BLaER1 treated with 17β-estradiol and CSF1 and Interleukin-3, amounts not matched to agents 10 nM and 100 nM (cell line): ENCODE results near the gene YEATS2.
A peak's percentile ranks its signal among the peaks of the same experiment; 100 is the strongest.

ENCODE experiments used
- H3K27ac ChIP-seq, 11 experiments: shearing (Covaris generic); formaldehyde crosslinking; 2 replicates each; pipeline ENCODE4 v1.8.1; 2022
- H3K27me3 ChIP-seq, 11 experiments: shearing (Covaris generic); formaldehyde crosslinking; 2 replicates each; pipeline ENCODE4 v1.8.1; 2022
- H3K36me3 ChIP-seq, 11 experiments: shearing (Covaris generic); formaldehyde crosslinking; 2 replicates each; pipeline ENCODE4 v1.8.1; 2022
- H3K4me1 ChIP-seq, 10 experiments: shearing (Covaris generic); formaldehyde crosslinking; 2 replicates each; pipeline ENCODE4 v1.8.1; 2022
- H3K4me2 ChIP-seq, 11 experiments: shearing (Covaris generic); formaldehyde crosslinking; 2 replicates each; pipeline ENCODE4 v1.8.1; 2022
- H3K4me3 ChIP-seq, 10 experiments: shearing (Covaris generic); formaldehyde crosslinking; 2 replicates each; pipeline ENCODE4 v1.8.1; 2022
- H3K9ac ChIP-seq, 11 experiments: shearing (Covaris generic); formaldehyde crosslinking; 2 replicates each; pipeline ENCODE4 v1.8.1; 2022
- H3K9me3 ChIP-seq, 11 experiments: shearing (Covaris generic); formaldehyde crosslinking; replicated peaks in 1 of 11; 2 replicates each; pipeline ENCODE4 v1.8.1; 2022
- H4K20me1 ChIP-seq, 11 experiments: shearing (Covaris generic); formaldehyde crosslinking; 2 replicates each; pipeline ENCODE4 v1.8.1; 2022
- Cebpa-rat ChIP-seq, 11 experiments: shearing (Covaris generic); IDR thresholded peaks; 2 replicates each; pipeline ENCODE4 v1.8.1; 2022

The YEATS2 gene

DNA sequence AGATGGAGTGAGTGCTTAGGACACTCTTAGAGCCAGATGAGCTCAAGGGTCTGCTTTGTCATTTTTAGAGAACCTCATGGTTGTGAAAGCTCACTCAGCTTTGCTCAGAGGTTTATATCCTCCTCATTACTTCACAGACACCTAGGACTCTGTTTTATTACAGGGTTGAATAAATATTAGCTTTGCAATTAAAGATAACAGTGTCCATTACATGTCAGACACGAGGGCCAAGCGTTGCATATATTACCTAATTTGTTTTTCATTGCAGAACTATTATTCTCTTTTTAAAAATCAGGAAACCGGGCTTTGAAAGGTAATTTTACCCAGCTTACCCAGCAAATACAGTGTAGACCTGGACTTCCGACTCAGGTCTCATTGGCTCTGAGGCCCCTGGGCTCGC lies 111.7 kb downstream of the YEATS2 start:
- Histone ChIP-seq H3K9ac (no peak overlapping the region), H3K9me3 (no peaks in the 10 kb centered on the region), H4K20me1 (peaks cover 0 to 81% (median 25%) of the 10 kb centered on the region in 11 experiments; a peak in 16 of 22 replicates), H3K4me2 (no peak overlapping the region), H3K4me1 (no peaks in the 10 kb centered on the region), H3K36me3 (peaks cover 92 to 96% (median 94%) of the 10 kb centered on the region in 11 experiments), H3K27ac (no peak overlapping the region), H3K27me3 (no peaks in the 10 kb centered on the region), H3K4me3 (no peak overlapping the region)
- TF ChIP-seq Cebpa-rat (IDR thresholded peaks at IDR 0.05) = no peak

DNA sequence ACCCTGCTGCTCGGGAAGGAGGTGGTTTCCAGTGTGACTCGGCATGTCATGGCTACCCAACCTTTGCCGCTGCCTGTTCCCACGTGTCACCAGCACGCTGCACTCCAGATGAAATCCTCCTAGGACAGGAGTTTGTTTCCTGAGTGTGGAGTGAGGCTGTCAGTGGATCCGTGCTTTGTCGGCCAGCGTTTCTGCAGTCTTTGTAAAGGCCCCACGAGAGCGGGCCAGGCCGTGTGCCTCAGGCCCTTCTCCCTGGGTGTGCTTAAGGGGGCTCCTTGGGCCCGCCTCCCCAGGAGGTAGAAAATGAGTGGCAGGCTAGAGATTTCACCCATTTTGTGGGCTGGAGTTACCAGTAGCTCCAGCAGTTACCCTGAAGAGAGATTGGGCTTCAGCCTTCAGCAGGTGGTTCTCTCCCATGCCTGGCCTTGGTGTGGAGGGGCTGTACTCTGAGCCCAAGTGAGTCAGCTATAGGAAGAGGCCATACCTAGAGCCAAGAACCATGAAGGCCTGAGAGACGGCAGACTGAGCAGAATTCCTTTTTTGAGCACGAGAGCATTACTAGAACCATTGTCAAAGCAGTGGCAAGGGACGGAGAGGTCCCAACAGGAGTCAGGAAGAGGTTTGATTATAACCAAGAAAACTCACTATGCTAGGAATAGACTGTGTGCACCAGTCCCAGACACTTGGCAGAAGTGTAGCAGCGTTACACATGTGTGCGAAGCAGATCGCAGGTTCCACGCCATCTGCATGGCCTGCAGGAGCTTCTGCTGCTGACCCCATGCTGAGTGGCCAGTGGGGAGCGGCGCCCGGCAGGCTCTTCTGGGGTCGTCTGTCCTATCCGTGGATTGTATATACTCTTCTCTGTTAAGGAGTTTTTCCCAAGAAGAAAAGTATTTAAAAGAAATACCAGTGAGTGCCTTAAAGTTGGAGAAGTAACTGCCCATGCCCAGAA lies 113.3 kb downstream of the YEATS2 start:
- peak overlapping the region in 2 of 11 experiments; percentile 17 to 18; a peak in 2 of 22 replicates for H3K27ac ChIP-seq
- H3K36me3 ChIP-seq = peaks cover 77 to 96% (median 87%) of the 10 kb centered on the region in 11 experiments
- no peaks in the 10 kb centered on the region for H3K4me1 ChIP-seq

DNA sequence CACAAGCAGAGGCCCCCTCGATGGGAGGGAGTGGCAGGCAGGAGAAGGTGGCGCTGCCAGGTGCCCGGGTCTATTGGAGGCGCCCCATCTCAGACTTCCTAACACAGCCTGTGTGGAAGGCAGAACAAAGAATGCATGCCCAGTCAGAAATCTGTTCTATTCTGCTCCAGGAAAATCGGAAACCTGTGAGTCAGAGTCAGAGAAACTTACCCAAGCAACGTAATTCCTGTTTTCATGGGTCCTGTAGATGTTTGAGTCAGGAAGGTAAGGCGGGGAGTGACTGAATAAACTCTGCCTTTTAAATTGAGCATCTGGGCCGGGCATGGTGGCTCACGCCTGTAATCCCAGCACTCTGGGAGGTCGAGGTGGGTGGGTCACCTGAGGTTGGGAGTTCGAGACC lies 114.0 kb downstream of the YEATS2 start:
- Histone ChIP-seq H3K9ac (no peak overlapping the region), H3K4me2 (no peak overlapping the region), H4K20me1 (peaks cover 0 to 81% (median 25%) of the 10 kb centered on the region in 11 experiments; a peak in 16 of 22 replicates), H3K9me3 (no peaks in the 10 kb centered on the region), H3K27me3 (no peaks in the 10 kb centered on the region), H3K27ac (no peak overlapping the region), H3K4me3 (no peak overlapping the region), H3K36me3 (peaks cover 72 to 96% (median 84%) of the 10 kb centered on the region in 11 experiments), H3K4me1 (no peaks in the 10 kb centered on the region)
- no peak for TF ChIP-seq Cebpa-rat (IDR thresholded peaks at IDR 0.05)

More for the DNA sequence above, 113.3 kb downstream of the YEATS2 start:
- TF ChIP-seq Cebpa-rat (IDR thresholded peaks at IDR 0.05) = no peak
- Histone ChIP-seq H3K9ac (no peak overlapping the region; a peak in 2 of 22 replicates), H3K4me2 (no peak overlapping the region), H3K9me3 (no peaks in the 10 kb centered on the region), H4K20me1 (peaks cover 0 to 80% (median 25%) of the 10 kb centered on the region in 11 experiments; a peak in 16 of 22 replicates), H3K27me3 (no peaks in the 10 kb centered on the region), H3K4me3 (no peak overlapping the region)

DNA sequence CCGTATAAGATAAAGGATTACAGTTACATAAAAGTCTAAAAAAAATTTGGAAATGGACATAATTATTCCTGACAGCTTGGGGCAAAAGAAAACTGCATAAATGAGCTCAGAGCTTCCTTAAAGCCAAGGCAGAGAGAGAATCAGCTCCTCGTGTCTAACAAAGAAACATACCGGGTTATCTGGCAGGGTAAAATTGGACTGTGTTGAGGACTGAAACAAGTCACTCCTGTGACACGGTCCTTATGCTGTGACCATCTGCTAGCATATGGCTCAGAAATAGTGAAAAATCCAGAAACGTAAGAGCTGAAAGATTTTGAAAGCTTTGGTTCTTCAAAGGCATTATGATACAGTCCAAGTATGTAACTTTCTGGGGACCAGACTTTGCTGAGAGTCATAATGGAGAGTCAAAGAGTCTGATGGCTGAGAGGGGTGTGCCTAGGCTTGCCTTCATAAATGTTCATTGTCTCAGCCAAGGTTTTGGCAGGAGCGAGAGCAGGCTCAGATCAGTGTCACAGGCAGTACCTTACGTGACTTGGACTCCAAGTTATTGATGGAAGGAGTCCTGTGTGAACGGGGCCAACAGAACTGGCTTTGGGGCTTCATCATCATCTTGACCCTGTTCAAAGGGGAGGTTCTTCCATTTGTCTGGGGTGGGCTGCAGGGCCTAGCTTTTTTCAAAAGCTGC lies 115.3 kb downstream of the YEATS2 start:
- TF ChIP-seq Cebpa-rat (IDR thresholded peaks at IDR 0.05) = no peak
- no peaks in the 10 kb centered on the region for H3K9me3 ChIP-seq
- H3K27me3 ChIP-seq = no peaks in the 10 kb centered on the region
- peaks cover 60 to 86% (median 72%) of the 10 kb centered on the region in 11 experiments for H3K36me3 ChIP-seq
- no peak overlapping the region for H3K9ac ChIP-seq
- H3K4me2 ChIP-seq = no peak overlapping the region
- peaks cover 0 to 81% (median 23%) of the 10 kb centered on the region in 11 experiments; a peak in 14 of 22 replicates for H4K20me1 ChIP-seq
- no peak overlapping the region for H3K4me3 ChIP-seq
- peak overlapping the region in 1 of 11 experiments; percentile 7; a peak in 1 of 22 replicates for H3K27ac ChIP-seq
- H3K4me1 ChIP-seq = no peaks in the 10 kb centered on the region

DNA sequence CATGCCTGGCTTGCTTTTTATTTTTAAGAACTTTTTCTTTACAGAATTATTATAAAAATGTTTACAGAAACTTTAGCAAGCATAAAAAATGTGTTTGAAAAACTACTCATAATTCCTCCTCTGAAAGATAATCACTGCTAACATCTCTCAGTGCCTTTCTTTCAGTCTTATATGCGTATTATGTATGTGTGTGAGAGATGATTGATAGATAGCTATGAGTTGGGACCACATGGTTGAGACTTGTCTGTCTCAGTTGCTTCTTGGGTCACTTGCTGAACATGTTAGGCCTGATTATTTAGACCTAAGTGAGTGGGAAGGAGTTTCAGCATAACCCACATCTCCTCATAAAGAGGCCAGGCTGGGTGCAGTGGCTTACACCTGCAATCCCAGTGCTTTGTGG lies 116.6 kb downstream of the YEATS2 start:
- Histone ChIP-seq H3K36me3 (peaks cover 46 to 72% (median 58%) of the 10 kb centered on the region in 11 experiments), H4K20me1 (peaks cover 0 to 86% (median 26%) of the 10 kb centered on the region in 11 experiments; a peak in 14 of 22 replicates)

DNA sequence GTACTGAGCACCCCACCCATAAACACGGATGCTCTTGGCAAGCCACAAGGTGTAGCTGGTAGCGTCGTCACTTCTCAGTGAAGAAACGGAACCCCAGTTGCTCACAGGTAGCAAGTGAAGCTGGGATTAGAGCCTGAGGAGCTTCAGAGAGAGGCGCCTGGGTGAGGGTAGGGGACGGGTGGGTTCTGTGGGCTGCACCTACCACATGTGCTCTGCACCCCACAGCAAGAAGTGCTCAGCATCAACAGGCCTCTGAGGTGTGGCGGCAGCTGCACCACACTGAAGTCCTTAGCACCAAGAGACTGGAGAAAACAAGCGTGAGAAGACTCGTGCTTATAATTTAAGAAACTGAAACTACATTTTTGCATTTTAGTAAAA lies 118.0 kb downstream of the YEATS2 start:
- Histone ChIP-seq H3K9me3 (no peaks in the 10 kb centered on the region), H3K36me3 (peaks cover 33 to 59% (median 45%) of the 10 kb centered on the region in 11 experiments), H3K27me3 (no peaks in the 10 kb centered on the region), H3K4me3 (no peak overlapping the region), H3K4me1 (no peaks in the 10 kb centered on the region), H3K9ac (no peak overlapping the region), H3K4me2 (no peak overlapping the region), H4K20me1 (peaks cover 0 to 84% (median 26%) of the 10 kb centered on the region in 11 experiments; a peak in 14 of 22 replicates), H3K27ac (no peak overlapping the region)
- no peak for TF ChIP-seq Cebpa-rat (IDR thresholded peaks at IDR 0.05)

More for the DNA sequence above, 116.6 kb downstream of the YEATS2 start:
- Histone ChIP-seq H3K4me1 (no peaks in the 10 kb centered on the region), H3K4me3 (no peak overlapping the region), H3K27ac (no peak overlapping the region), H3K4me2 (no peak overlapping the region), H3K9me3 (no peaks in the 10 kb centered on the region), H3K27me3 (no peaks in the 10 kb centered on the region), H3K9ac (no peak overlapping the region)
- no peak for TF ChIP-seq Cebpa-rat (IDR thresholded peaks at IDR 0.05)

DNA sequence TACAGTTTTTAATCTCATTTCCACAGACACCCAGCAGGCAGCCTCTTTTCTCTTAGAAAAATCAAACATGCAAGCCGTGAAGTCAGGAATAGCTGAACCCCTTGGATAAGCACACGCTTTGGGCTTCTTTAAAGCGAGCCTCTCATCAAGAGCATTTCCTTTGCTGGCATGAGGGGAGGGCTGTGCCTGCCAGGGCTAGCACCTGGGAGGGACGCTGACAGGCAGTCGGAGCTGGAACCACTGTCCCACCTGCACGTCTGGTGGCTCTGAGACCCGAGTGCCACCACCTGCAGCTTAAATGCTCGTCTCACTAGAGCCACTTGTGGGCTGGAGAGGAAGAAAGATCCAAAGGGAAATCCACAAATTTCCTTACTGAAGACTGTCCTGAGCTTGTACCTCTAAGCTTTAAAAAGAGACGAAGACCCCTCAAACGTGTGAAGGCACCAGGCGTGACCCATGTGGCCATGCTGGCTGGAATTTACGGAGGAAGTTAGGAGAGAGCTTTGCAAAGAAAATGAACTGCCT lies 118.4 kb downstream of the YEATS2 start:
- H3K27me3 ChIP-seq = no peaks in the 10 kb centered on the region
- no peaks in the 10 kb centered on the region for H3K4me1 ChIP-seq
- no peak overlapping the region for H3K27ac ChIP-seq
- peaks cover 0 to 79% (median 26%) of the 10 kb centered on the region in 11 experiments; a peak in 13 of 22 replicates for H4K20me1 ChIP-seq
- H3K9ac ChIP-seq = no peak overlapping the region
- H3K4me2 ChIP-seq = no peak overlapping the region
- no peak for TF ChIP-seq Cebpa-rat (IDR thresholded peaks at IDR 0.05)
- H3K4me3 ChIP-seq = no peak overlapping the region
- H3K36me3 ChIP-seq = peaks cover 29 to 54% (median 41%) of the 10 kb centered on the region in 11 experiments
- no peaks in the 10 kb centered on the region for H3K9me3 ChIP-seq

DNA sequence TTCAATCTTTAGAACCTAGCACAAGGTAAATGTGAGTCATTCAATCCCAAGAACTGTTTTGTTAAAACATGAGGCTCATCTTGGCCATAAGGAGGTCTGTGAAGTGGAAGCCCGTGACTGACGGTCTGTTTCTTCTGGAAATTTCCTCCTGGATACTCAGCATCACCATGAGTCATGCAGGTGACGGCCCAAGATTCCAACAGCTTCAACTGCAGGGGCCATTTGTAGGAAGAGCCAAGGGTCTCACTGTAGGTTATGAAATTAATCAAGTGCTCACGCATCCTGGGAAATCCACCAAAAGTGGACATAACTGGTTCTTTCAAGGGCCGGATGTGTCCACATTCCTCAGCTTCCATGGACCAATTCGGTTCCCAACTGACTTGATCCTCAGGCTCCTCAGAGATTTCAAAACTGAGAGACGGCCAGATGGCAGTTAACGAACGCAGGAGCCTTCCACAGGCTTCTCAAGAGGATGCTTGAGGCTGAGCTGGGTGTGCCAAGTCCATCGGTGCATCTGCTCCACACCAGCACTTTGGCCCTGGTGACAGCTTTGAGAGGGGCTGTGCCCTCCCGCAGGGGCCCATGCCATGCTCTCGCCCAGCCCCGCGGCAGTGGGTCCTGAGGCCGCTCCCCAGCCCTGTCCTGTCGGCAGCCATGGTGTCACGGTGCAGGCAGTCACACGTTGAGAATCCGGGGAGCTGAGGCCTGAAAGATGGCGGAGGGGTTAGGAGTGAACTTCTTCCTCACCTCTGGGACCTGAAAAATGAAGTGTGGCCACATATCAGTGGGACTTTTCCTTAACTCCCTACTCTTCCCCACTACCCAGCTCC lies 119.3 kb downstream of the YEATS2 start:
- no peak for TF ChIP-seq Cebpa-rat (IDR thresholded peaks at IDR 0.05)
- peaks cover 0 to 70% (median 26%) of the 10 kb centered on the region in 11 experiments; a peak in 13 of 22 replicates for H4K20me1 ChIP-seq
- H3K9ac ChIP-seq = no peak overlapping the region
- no peaks in the 10 kb centered on the region for H3K27me3 ChIP-seq
- peaks cover 20 to 46% (median 32%) of the 10 kb centered on the region in 11 experiments; a peak in 21 of 22 replicates for H3K36me3 ChIP-seq
- no peaks in the 10 kb centered on the region for H3K9me3 ChIP-seq
- H3K4me2 ChIP-seq = no peak overlapping the region
- H3K4me1 ChIP-seq = no peaks in the 10 kb centered on the region
- H3K27ac ChIP-seq = no peak overlapping the region
- no peak overlapping the region for H3K4me3 ChIP-seq
